ENCODE measurements around the gene TBC1D2B. TPM values are rescaled to one million over a fixed set of nuclear protein-coding genes. Genes with fewer than 3 reads are reported as not detected.

TBC1D2B gene
- total RNA-seq, 1 donor from 2014 or later: 22.1 TPM

DNA sequence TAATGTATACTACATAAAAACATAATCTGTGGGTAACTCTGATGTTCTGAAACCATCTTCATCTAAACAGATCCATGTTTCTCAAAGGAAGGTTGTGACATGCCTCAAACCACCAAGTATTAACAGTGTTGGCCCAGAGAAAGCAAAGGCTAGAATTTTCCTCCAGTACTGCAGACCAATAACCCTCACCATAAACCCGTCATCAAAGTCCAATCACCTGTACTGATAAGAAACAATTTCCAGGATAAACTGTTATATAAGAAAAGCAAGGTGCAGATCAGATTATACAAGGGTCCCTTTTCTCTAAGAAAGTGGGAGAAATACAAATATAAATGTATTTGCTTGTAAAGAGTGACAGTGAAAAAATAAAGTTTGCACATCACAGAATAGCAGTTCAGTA lies 32.3 kb downstream of the TBC1D2B start:
- H3K36me3 Mint-ChIP-seq: peaks cover 14% of the 10 kb centered on the region
- H3K4me1 Mint-ChIP-seq (ENCODE audit: unreplicated experiment): peaks cover 29% of the 10 kb centered on the region
- no peak for DNase-seq (ENCODE audit: extremely low spot score, unreplicated experiment)
- TF ChIP-seq, protein P1, sequence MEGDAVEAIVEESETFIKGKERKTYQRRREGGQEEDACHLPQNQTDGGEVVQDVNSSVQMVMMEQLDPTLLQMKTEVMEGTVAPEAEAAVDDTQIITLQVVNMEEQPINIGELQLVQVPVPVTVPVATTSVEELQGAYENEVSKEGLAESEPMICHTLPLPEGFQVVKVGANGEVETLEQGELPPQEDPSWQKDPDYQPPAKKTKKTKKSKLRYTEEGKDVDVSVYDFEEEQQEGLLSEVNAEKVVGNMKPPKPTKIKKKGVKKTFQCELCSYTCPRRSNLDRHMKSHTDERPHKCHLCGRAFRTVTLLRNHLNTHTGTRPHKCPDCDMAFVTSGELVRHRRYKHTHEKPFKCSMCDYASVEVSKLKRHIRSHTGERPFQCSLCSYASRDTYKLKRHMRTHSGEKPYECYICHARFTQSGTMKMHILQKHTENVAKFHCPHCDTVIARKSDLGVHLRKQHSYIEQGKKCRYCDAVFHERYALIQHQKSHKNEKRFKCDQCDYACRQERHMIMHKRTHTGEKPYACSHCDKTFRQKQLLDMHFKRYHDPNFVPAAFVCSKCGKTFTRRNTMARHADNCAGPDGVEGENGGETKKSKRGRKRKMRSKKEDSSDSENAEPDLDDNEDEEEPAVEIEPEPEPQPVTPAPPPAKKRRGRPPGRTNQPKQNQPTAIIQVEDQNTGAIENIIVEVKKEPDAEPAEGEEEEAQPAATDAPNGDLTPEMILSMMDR (conservative IDR thresholded peaks at IDR 0.05): no peak
- H3K9me3 Mint-ChIP-seq: no peaks in the 10 kb centered on the region
- H3K27me3 Mint-ChIP-seq: no peaks in the 10 kb centered on the region
- H3K4me3 Mint-ChIP-seq: no peak overlapping the region
- H3K27ac Mint-ChIP-seq: no peak overlapping the region

DNA sequence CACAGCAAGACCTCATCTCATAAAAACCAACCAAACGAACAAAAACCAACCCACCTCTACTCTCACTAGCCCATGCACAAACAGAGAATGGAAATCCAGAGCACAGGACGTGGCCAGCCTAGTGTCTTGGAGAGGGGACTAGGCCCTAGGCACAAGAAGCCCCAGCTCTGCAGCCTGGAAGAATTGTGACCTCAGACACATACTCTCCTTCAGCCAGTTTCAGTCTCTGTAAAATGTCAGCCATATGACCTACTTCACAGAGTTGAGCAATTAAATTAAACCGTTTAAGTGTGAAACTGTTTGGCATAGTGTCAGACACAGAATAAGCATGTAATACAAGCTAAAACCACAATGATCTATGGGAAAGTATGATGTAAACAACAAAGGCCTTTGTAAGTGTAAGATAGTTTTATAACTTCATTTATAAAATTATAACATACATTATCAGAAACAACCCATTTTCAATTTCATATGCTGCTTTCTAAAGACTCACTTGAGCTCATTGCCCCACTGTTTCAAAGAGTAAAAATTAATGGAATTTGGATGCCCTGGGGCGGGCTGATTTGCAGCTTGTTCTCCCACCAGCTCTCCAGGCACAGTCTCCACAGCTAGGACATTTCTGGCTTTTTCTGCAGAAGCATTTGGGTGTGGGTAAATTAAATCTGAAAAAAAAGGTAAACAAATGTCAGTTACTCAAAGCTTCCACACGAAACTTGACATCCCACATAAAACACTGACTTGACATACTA lies 32.9 kb downstream of the TBC1D2B start:
- TF ChIP-seq, protein P1 (conservative IDR thresholded peaks at IDR 0.05): no peak
- Mint-ChIP-seq H3K27me3 (no peaks in the 10 kb centered on the region), H3K27ac (no peak overlapping the region), H3K9me3 (no peaks in the 10 kb centered on the region), H3K4me1 (ENCODE audit: unreplicated experiment) (peaks cover 23% of the 10 kb centered on the region), H3K4me3 (no peak overlapping the region), H3K36me3 (peaks cover 17% of the 10 kb centered on the region)
- DNase-seq (ENCODE audit: extremely low spot score, unreplicated experiment): no peak

DNA sequence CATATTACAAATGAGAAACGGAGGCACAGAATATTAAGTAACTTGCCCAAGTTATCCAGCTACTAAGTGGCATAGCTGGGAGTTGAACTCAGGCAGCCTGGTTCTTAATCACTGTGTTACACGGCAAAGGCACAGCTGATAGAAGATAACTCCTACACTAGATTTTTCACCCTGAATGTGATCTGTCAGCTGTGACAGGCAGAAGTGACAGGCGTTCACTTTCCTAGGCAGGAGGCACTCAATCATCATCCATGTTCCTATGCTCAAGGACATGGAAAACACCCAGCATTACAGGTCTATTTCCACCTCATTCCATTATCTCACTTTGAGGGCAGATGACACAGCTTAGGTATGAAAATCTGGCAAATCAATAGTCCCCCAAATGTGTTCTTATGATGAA lies 35.6 kb downstream of the TBC1D2B start:
- peaks cover 17% of the 10 kb centered on the region for H3K36me3 Mint-ChIP-seq
- no peak overlapping the region for H3K4me3 Mint-ChIP-seq
- no peak for DNase-seq (ENCODE audit: extremely low spot score, unreplicated experiment)
- H3K4me1 Mint-ChIP-seq (ENCODE audit: unreplicated experiment): peaks cover 14% of the 10 kb centered on the region
- H3K27ac Mint-ChIP-seq: no peak overlapping the region
- H3K27me3 Mint-ChIP-seq: no peaks in the 10 kb centered on the region
- TF ChIP-seq, protein P1 (conservative IDR thresholded peaks at IDR 0.05): no peak
- no peaks in the 10 kb centered on the region for H3K9me3 Mint-ChIP-seq

DNA sequence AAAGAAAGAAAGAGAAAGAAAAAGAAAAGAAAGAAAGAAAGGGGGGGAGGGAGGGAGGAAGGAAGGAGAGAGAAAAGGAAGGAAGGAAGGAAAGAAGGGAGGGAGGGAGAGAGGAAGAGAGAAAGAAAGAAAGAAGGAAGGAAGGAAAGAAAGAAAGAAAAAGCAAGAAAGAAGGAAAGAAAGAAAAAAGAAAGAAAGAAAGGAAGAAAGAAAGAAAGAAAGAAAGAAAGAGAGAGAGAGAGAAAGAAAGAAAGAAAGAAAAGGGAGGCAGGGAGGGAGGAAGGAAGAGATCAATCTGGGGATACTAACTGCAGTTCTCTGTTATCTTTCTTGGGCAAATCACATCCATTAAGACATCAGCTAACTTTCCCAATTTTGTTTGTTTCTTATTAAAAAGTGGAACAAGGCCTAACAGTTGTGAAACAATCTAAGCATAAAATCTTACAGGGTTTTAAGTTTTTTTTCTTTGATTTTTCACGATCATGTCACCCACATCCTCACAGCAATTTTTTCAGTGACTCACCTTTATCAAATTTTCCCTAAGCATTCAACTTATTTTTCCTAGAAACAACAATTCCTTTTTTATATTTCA lies 36.8 kb downstream of the TBC1D2B start:
- no peaks in the 10 kb centered on the region for H3K9me3 Mint-ChIP-seq
- no peak for DNase-seq (ENCODE audit: extremely low spot score, unreplicated experiment)
- H3K36me3 Mint-ChIP-seq: peaks cover 17% of the 10 kb centered on the region
- TF ChIP-seq, protein P1 (conservative IDR thresholded peaks at IDR 0.05): no peak
- H3K4me1 Mint-ChIP-seq (ENCODE audit: unreplicated experiment): peaks cover 17% of the 10 kb centered on the region
- H3K27ac Mint-ChIP-seq: no peak overlapping the region
- no peak overlapping the region for H3K4me3 Mint-ChIP-seq
- no peaks in the 10 kb centered on the region for H3K27me3 Mint-ChIP-seq

DNA sequence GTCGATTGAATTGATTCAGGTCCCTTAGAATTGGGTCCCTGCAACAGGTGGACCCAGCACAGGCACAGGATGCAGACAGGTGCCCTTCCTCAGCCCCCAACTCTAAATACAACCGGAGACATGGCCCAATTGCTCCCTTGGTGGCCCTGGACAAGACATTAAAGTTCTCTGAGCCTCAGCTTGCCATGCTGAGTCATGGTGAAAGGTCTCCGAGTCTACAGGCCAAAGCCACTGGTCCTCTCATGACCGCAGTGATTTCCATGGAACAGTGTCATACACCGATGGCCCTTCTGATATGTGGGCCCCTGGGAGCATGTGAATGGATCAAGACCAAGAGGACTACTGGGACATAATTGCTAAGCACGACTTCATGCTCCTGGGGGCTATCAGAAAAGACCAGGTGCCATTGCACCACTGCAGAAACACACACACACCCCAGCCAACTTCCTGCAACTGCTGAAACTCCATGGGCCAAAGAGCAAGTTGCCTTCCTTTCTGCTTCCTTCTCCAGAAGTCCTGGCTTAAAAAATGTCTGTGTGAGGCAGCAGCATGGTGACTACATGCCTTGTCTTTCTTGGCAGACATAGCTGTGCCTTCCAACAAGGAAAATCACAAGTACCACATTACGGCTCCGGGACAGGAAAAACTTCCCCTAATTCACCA lies 38.8 kb downstream of the TBC1D2B start:
- Mint-ChIP-seq H3K27ac (no peak overlapping the region), H3K4me1 (ENCODE audit: unreplicated experiment) (peaks cover 37% of the 10 kb centered on the region), H3K9me3 (no peaks in the 10 kb centered on the region), H3K27me3 (no peaks in the 10 kb centered on the region), H3K36me3 (peaks cover 13% of the 10 kb centered on the region), H3K4me3 (no peak overlapping the region)
- TF ChIP-seq, protein P1 (conservative IDR thresholded peaks at IDR 0.05): no peak
- no peak for DNase-seq (ENCODE audit: extremely low spot score, unreplicated experiment)
